ENCODE results near the gene NXNL1. TPM values are rescaled to one million over a fixed set of nuclear protein-coding genes. Genes with fewer than 3 reads are reported as not detected.

NXNL1 gene
- total RNA-seq, 1 donor: not detected

DNA sequence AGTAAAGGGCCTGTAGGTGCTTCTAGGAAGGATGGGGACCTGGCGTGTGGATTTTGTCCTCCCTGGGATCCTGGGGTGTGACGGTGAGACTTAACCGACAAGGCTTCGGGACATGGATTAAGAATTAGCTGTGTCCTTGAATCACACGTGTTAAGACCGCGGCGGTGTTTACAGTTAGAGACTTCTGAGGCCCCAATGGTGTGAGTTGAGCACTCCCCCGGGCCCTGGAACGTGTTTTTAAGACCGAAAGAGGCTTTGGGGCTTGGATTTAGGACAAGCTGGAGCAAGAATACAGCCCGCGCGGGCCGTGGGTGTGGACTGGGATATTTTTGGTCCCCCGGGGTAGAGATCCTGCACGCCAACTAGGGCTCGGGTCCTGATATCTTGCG lies 8.4 kb upstream of the NXNL1 start:
- no peak for DNase-seq (ENCODE audit: low read depth)
- TF ChIP-seq, protein P1, sequence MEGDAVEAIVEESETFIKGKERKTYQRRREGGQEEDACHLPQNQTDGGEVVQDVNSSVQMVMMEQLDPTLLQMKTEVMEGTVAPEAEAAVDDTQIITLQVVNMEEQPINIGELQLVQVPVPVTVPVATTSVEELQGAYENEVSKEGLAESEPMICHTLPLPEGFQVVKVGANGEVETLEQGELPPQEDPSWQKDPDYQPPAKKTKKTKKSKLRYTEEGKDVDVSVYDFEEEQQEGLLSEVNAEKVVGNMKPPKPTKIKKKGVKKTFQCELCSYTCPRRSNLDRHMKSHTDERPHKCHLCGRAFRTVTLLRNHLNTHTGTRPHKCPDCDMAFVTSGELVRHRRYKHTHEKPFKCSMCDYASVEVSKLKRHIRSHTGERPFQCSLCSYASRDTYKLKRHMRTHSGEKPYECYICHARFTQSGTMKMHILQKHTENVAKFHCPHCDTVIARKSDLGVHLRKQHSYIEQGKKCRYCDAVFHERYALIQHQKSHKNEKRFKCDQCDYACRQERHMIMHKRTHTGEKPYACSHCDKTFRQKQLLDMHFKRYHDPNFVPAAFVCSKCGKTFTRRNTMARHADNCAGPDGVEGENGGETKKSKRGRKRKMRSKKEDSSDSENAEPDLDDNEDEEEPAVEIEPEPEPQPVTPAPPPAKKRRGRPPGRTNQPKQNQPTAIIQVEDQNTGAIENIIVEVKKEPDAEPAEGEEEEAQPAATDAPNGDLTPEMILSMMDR (IDR thresholded peaks at IDR 0.05; ENCODE audit: insufficient read depth, low read depth, low read length): no peak
- H3K4me3 ChIP-seq (ENCODE audit: low read depth, low read length): peak overlapping the region; percentile 77

DNA sequence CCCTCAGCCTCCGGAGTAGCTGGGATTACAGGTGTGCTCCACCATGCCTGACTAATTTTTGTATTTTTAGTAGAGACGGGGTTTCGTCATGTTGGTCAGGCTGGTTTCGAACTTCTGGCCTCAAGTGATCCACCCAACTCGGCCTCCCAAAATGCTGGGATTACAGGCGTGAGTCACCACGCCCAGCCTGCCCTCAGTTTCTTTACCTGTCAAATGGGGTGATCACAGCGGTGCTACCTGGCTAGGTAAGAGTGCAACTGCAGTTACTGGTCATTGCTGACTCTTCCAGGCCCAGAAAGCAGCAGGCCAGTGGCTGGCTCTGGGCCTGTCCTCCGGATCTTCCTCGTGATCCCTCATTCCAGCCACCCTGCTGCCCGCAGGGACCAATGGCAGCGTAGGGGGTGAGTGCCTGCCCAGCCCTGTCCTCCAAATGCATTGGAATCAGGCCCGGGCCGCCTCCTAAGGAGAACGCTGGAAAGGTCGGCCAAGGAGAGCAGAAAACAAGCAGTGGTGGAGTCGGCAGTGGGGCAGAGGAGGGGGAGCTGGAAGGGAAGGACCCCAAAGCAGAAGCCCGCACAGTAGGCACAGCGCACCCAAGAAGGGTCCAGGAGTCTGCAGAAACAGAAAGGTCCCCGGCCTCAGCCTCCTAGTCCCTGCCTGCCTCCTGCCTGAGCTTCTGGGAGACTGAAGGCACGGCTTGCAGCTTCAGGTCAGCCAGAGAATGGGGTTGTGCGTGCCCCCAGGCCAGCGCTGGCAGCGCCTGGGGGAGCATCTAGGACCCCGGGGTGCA lies 7.8 kb upstream of the NXNL1 start:
- no peak for DNase-seq (ENCODE audit: low read depth)
- TF ChIP-seq, protein P1 (IDR thresholded peaks at IDR 0.05; ENCODE audit: insufficient read depth, low read depth, low read length): no peak
- H3K4me3 ChIP-seq (ENCODE audit: low read depth, low read length): peak overlapping the region; percentile 77

DNA sequence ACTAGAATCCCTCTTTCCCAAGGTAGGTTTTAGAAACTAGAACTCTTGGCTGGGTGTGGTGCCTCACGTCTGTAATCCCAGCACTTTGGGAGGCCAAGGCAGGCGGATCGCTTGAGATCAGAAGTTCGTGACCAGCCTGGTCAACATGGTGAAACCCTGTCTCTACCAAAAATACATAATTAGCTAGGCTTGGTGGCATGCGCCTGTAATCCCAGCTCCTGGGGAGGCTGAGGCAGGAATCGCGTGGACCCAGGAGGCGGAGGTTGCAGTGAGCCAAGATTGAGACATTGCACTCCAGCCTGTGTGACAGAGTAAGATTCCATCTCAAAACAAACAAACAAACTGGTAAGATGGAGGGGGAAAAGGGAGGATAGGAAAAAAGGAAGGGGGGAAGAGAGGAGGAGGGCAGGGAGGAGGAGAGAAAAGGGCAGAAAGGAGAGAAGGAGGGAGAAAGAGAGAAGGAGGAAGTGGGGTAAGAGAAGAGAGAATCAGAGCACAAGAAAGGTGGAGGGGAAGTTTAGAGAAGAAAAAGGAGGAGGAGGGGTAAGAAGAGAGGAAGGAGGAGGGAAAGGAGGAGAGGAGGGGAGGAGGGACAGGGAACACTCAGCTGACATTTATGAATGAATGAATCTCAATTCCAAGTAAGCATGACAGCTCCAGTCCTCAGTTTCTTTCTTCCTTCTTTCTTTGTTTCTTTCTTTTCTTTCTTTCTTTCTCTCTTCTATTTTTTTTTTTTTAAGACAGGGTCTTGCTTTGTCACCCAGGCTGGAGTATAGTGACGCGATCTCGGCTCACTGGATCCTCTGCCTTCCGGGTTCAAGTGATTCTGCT lies 7.0 kb upstream of the NXNL1 start:
- DNase-seq (ENCODE audit: low read depth): no peak
- TF ChIP-seq, protein P1 (IDR thresholded peaks at IDR 0.05; ENCODE audit: insufficient read depth, low read depth, low read length): no peak
- no peak overlapping the region for H3K4me3 ChIP-seq (ENCODE audit: low read depth, low read length)

DNA sequence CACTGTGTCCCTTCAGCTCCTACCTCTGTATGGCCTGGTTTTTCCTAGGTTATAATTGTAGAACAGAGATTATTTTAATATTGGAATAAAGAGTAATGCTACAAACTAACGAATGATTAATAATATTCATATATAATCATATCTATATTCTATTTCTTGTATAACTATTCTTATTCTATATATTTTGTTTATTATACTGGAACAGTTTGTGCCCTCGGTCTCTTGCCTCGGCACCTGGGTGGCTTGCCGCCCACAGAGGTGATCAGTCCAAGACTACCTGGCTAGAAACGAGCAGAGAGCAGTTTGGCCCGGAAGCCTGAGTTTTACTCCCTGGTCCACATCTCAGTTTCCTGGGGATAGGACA lies 5.7 kb upstream of the NXNL1 start:
- H3K4me3 ChIP-seq (ENCODE audit: low read depth, low read length): no peak overlapping the region
- no peak for DNase-seq (ENCODE audit: low read depth)
- TF ChIP-seq, protein P1 (IDR thresholded peaks at IDR 0.05; ENCODE audit: insufficient read depth, low read depth, low read length): no peak

DNA sequence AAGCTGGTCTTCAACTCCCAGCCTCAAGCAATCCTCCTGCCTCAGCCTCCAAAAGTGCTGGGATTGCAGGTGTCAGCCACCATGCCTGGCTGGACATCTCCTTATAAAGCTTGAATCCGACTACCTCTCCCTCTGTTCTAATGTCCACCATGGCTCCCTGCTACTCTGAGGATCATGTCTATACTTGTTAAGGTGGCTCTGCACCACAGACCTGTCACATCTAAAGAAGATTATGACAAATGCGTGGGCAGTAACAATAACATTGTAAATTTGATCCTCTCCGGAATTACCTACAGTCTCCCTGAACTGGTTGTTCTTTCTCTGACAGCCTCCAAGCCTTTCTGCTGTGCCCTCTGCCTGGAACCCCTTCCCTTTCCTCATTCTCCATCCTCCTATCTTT lies 1.8 kb downstream of the NXNL1 start:
- no peak overlapping the region for H3K4me3 ChIP-seq (ENCODE audit: low read depth, low read length)
- DNase-seq (ENCODE audit: low read depth): no peak
- TF ChIP-seq, protein P1 (IDR thresholded peaks at IDR 0.05; ENCODE audit: insufficient read depth, low read depth, low read length): no peak

DNA sequence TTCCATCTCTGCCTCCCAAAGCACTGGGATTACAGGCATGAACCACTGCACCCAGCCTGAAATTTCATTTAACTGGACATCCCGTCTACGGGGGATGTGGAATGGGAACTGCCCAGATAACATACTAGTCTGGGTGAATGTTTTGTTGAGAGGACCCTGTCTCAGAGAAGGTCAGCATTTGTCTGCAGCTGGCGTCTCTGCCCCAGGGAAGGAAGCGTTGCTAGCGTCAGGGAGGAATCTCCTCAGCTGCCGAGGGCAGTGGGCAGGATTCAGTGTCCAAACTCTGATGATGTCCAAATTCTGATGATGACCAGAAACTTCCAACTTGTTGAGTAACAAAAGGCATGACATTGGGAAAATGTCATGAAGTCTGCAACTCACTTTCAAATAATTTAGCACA lies 3.1 kb downstream of the NXNL1 start:
- TF ChIP-seq, protein P1 (IDR thresholded peaks at IDR 0.05; ENCODE audit: insufficient read depth, low read depth, low read length): no peak
- DNase-seq (ENCODE audit: low read depth): peak; percentile 30
- H3K4me3 ChIP-seq (ENCODE audit: low read depth, low read length): no peak overlapping the region
